Measurements from ENCODE around the gene ZNF654.

DNA sequence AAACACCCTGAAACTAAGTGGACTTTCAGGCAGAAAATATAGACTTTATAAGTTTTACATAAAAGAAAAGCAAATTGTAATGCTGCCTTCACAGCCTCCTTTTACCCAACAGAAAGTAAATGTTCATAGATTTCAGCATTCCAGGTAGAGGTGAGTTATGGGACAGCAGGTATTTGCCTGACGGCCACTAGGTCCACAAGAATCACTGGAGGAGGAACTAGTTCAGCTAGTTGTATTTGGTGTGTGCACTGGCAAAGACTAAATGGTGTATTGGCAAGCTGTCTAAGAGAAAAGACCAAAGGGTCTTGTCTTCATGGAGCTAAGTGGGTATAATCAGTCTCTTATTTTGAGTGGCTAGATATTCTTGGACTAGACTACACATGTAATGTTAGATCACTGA, 34.2 kb downstream of the ZNF654 start:
- no peak for TF ChIP-seq EZH2 (IDR thresholded peaks at IDR 0.05; ENCODE audit: insufficient read depth, poor library complexity, severe bottlenecking)
- no peak for TF ChIP-seq EZH2phosphoT487 (IDR thresholded peaks at IDR 0.05; ENCODE audit: insufficient read depth, low read depth)

All from GM23248 (cell line).